ENCODE results near the gene ADAMTS3.

ADAMTS3 gene

GRCh38 chr4:72422416-72422815, 146.6 kb downstream of the ADAMTS3 start:
- in situ Hi-C loops (cut with MboI; ENCODE audit: low sequenced_read_pairs) = no loop called here

- in situ Hi-C loops (cut with MboI; ENCODE audit: low sequenced_read_pairs) = no loop called here
These were observed 150.6 kb downstream of the ADAMTS3 start for GRCh38 chr4:72418458-72418857.

- in situ Hi-C loops (cut with MboI; ENCODE audit: low sequenced_read_pairs) = no loop called here
These were observed 158.9 kb downstream of the ADAMTS3 start for GRCh38 chr4:72410158-72410557.

GRCh38 chr4:72408568-72408967, 160.5 kb downstream of the ADAMTS3 start:
- in situ Hi-C loops (cut with MboI; ENCODE audit: low sequenced_read_pairs) = no loop called here

GRCh38 chr4:72405417-72405816, 163.6 kb downstream of the ADAMTS3 start:
- in situ Hi-C loops (cut with MboI; ENCODE audit: low sequenced_read_pairs) = no loop called here

- in situ Hi-C loops (cut with MboI; ENCODE audit: low sequenced_read_pairs) = no loop called here
These were observed 171.7 kb downstream of the ADAMTS3 start for GRCh38 chr4:72397314-72397713.

- in situ Hi-C loops (cut with MboI; ENCODE audit: low sequenced_read_pairs) = no loop called here
These were observed 174.9 kb downstream of the ADAMTS3 start for GRCh38 chr4:72394012-72394663.

- in situ Hi-C loops (cut with MboI; ENCODE audit: low sequenced_read_pairs) = no loop called here
These were observed 177.7 kb downstream of the ADAMTS3 start for GRCh38 chr4:72391281-72391680.

GRCh38 chr4:72390409-72390808, 178.6 kb downstream of the ADAMTS3 start:
- in situ Hi-C loops (cut with MboI; ENCODE audit: low sequenced_read_pairs) = no loop called here

- in situ Hi-C loops (cut with MboI; ENCODE audit: low sequenced_read_pairs) = no loop called here
These were observed 180.5 kb downstream of the ADAMTS3 start for GRCh38 chr4:72388521-72388920.

GRCh38 chr4:72387959-72388358, 181.1 kb downstream of the ADAMTS3 start:
- in situ Hi-C loops (cut with MboI; ENCODE audit: low sequenced_read_pairs) = no loop called here

GRCh38 chr4:72383439-72383838, 185.6 kb downstream of the ADAMTS3 start:
- in situ Hi-C loops (cut with MboI; ENCODE audit: low sequenced_read_pairs) = no loop called here

- in situ Hi-C loops (cut with MboI; ENCODE audit: low sequenced_read_pairs) = no loop called here
These were observed 190.1 kb downstream of the ADAMTS3 start for GRCh38 chr4:72378901-72379300.

GRCh38 chr4:72377491-72378194, 191.4 kb downstream of the ADAMTS3 start:
- in situ Hi-C loops (cut with MboI; ENCODE audit: low sequenced_read_pairs) = no loop called here

GRCh38 chr4:72376901-72377300, 192.1 kb downstream of the ADAMTS3 start:
- in situ Hi-C loops (cut with MboI; ENCODE audit: low sequenced_read_pairs) = no loop called here

GRCh38 chr4:72375073-72375736, 193.8 kb downstream of the ADAMTS3 start:
- in situ Hi-C loops (cut with MboI; ENCODE audit: low sequenced_read_pairs) = no loop called here

- in situ Hi-C loops (cut with MboI; ENCODE audit: low sequenced_read_pairs) = no loop called here
These were observed 194.9 kb downstream of the ADAMTS3 start for GRCh38 chr4:72374159-72374558.

GRCh38 chr4:72366601-72367000, 202.4 kb downstream of the ADAMTS3 start:
- in situ Hi-C loops (cut with MboI; ENCODE audit: low sequenced_read_pairs) = no loop called here

GRCh38 chr4:72365981-72366380, 203.0 kb downstream of the ADAMTS3 start:
- in situ Hi-C loops (cut with MboI; ENCODE audit: low sequenced_read_pairs) = no loop called here

- in situ Hi-C loops (cut with MboI; ENCODE audit: low sequenced_read_pairs) = no loop called here
These were observed 204.0 kb downstream of the ADAMTS3 start for GRCh38 chr4:72365016-72365415.

- in situ Hi-C loops (cut with MboI; ENCODE audit: low sequenced_read_pairs) = no loop called here
These were observed 208.9 kb downstream of the ADAMTS3 start for GRCh38 chr4:72360075-72360474.

- in situ Hi-C loops (cut with MboI; ENCODE audit: low sequenced_read_pairs) = no loop called here
These were observed 210.5 kb downstream of the ADAMTS3 start for GRCh38 chr4:72358483-72358882.
